ENCODE measurements around the gene MN1. TPM values are rescaled to one million over a fixed set of nuclear protein-coding genes. Genes with fewer than 3 reads are reported as not detected.

MN1 gene
- total RNA-seq, 1 donor from 2014 or later, result 0.23 TPM

DNA sequence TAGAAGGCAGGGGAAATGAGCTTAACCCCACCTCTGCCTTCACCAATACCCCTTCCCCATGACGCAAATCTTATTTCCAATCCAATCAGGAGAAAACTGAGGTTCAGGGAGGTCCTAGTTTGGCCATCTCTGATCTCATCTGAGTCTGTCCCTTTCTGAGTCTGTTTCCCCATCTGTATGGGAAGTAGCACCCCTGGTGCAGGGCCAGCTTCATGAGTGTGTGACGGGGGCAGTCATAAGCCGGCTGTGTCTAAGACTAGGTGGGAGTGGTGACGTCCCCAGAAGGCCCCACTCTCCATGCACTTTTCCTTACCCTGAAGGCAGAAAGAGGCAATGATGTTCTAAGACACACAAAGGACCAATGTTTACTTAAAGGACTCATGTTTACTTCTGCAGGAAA, 72.3 kb downstream of the MN1 start:
- no peaks in the 10 kb centered on the region for H3K36me3 Mint-ChIP-seq (ENCODE audit: low read depth)
- no peaks in the 10 kb centered on the region for H3K4me1 Mint-ChIP-seq
- peaks cover 3% of the 10 kb centered on the region for H3K9me3 Mint-ChIP-seq
- no peak overlapping the region for H3K27ac Mint-ChIP-seq
- DNase-seq, result no peak
- intact Hi-C loops (cut with micrococcal nuclease), result no loop called here
- H3K4me3 Mint-ChIP-seq, result no peak overlapping the region
- no peaks in the 10 kb centered on the region for H3K27me3 Mint-ChIP-seq

DNA sequence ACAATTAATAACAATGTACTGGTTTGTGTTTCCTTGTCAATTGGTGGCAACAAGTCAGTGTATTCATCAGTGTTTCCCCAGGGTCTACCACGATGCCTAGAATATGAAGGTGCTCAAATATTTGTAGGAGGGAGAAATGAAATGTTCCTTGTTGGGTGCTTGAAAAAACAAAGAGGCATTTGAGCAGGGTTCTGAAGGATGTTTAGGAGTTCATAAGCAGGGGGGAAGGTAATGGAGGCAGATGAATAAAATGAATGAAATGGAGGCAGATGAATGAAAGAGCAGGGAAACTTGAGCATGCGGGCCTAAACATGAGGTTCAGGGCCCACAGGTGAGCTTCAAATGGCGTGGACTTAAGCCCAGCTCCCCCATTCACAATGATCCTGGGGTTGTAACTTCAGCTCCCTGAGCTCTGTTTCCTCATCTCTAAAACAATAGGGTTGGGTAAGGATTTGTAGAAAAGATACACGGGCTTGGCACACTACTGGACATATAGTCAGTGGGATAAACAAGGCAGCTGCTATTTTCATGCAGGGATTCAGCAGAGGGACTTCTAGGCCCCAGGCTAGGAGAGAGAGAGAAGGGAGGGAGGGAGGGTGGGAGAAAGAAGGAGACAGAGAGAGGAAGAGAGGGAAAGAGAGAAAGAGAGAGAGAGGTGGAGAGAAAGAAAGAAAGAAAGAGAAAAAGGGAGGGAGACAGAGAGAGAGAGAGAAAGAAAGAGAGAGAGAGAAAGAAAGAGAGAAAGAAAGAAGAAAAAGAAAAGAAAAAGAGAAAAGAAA, 73.7 kb downstream of the MN1 start:
- no peak overlapping the region for H3K4me3 Mint-ChIP-seq
- H3K9me3 Mint-ChIP-seq, result peaks cover 3% of the 10 kb centered on the region
- no peaks in the 10 kb centered on the region for H3K27me3 Mint-ChIP-seq
- H3K4me1 Mint-ChIP-seq, result no peaks in the 10 kb centered on the region
- no peaks in the 10 kb centered on the region for H3K36me3 Mint-ChIP-seq (ENCODE audit: low read depth)
- H3K27ac Mint-ChIP-seq, result no peak overlapping the region
- no peak for DNase-seq
- intact Hi-C loops (cut with micrococcal nuclease), result no loop called here

DNA sequence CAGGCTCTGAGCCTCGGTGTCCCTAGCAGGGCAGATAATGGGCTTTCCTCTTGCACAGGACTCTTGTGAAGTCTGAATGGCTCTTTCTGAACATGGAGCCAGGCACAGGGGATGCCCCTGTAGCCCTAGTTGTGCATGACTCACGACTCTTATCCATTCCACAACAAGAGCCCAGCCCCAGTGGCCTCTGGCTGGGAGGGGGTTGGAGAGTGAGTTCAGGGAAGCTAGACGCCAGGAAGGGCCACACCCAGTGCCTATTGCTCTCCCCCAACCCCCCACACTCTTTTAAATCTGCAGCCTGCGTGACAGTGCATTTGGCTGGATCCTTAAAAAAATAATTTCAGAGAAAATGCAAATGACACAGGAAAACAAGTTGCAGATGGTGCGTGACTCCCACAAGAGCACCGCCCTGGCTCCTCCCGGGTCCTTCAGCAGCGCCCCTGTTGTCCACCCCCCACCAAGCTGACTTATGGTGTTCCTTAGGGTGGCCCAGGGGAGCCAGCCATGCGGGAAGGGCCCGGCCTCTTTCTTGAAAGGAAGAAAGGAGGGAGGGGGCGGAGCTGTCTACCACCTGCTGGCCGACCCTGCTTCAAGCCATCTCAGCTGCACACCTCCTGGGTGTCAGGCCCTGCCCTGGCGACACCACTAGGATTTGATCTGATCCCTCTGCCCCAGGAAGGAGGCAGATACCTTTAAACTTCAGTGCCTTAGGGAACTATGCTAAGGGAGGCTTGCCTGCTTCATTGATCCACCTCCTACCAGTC, 74.7 kb downstream of the MN1 start:
- Mint-ChIP-seq H3K4me3 (no peak overlapping the region), H3K36me3 (ENCODE audit: low read depth) (no peaks in the 10 kb centered on the region), H3K9me3 (peaks cover 3% of the 10 kb centered on the region), H3K27ac (no peak overlapping the region), H3K4me1 (no peaks in the 10 kb centered on the region), H3K27me3 (no peaks in the 10 kb centered on the region)
- intact Hi-C loops (cut with micrococcal nuclease), result no loop called here
- no peak for DNase-seq

- intact Hi-C loops (cut with micrococcal nuclease), result no loop called here
- no peaks in the 10 kb centered on the region for H3K27me3 Mint-ChIP-seq
Observed at GRCh38 chr22:27726331-27726685, 75.2 kb downstream of the MN1 start.

DNA sequence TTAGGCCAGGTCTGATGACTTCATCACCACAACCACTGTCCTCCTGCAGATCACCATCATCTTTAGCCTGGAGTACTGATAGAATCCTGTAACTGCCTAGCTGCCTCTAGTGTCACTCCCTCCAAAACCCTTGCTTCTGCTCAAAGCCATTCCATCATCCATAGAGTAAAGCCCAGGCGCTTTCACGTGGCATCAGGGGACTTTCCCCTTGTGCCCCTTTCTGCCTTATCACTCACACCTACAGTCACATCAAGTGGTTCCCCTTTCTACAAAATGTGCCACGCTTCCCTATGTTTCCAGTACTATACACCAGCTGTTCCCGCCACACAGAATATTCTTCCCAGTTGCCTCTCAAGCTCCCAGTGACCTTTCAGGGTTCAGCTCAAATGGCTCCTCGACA, 75.9 kb downstream of the MN1 start:
- H3K4me1 Mint-ChIP-seq, result no peaks in the 10 kb centered on the region
- H3K36me3 Mint-ChIP-seq (ENCODE audit: low read depth), result no peaks in the 10 kb centered on the region
- DNase-seq, result no peak
- peaks cover 3% of the 10 kb centered on the region for H3K9me3 Mint-ChIP-seq
- H3K4me3 Mint-ChIP-seq, result no peak overlapping the region
- H3K27ac Mint-ChIP-seq, result no peak overlapping the region
- H3K27me3 Mint-ChIP-seq, result no peaks in the 10 kb centered on the region
- intact Hi-C loops (cut with micrococcal nuclease), result no loop called here

More at GRCh38 chr22:27726331-27726685, 75.2 kb downstream of the MN1 start:
- Mint-ChIP-seq H3K27ac (no peak overlapping the region), H3K4me1 (no peaks in the 10 kb centered on the region), H3K4me3 (no peak overlapping the region), H3K9me3 (peaks cover 3% of the 10 kb centered on the region), H3K36me3 (ENCODE audit: low read depth) (no peaks in the 10 kb centered on the region)
- no peak for DNase-seq

- no peaks in the 10 kb centered on the region for H3K36me3 Mint-ChIP-seq (ENCODE audit: low read depth)
- peaks cover 3% of the 10 kb centered on the region for H3K9me3 Mint-ChIP-seq
- no peak for DNase-seq
- H3K4me1 Mint-ChIP-seq, result no peaks in the 10 kb centered on the region
- no peaks in the 10 kb centered on the region for H3K27me3 Mint-ChIP-seq
- H3K4me3 Mint-ChIP-seq, result no peak overlapping the region
- intact Hi-C loops (cut with micrococcal nuclease), result no loop called here
- H3K27ac Mint-ChIP-seq, result no peak overlapping the region
Observed at GRCh38 chr22:27724709-27725108, 76.8 kb downstream of the MN1 start.

- no peak overlapping the region for H3K27ac Mint-ChIP-seq
- H3K27me3 Mint-ChIP-seq, result no peaks in the 10 kb centered on the region
- intact Hi-C loops (cut with micrococcal nuclease), result no loop called here
- no peaks in the 10 kb centered on the region for H3K4me1 Mint-ChIP-seq
- no peak for DNase-seq
- H3K4me3 Mint-ChIP-seq, result no peak overlapping the region
- no peaks in the 10 kb centered on the region for H3K36me3 Mint-ChIP-seq (ENCODE audit: low read depth)
- H3K9me3 Mint-ChIP-seq, result peaks cover 3% of the 10 kb centered on the region
Observed at GRCh38 chr22:27724157-27724556, 77.4 kb downstream of the MN1 start.

- Mint-ChIP-seq H3K4me3 (no peak overlapping the region), H3K27me3 (no peaks in the 10 kb centered on the region), H3K36me3 (ENCODE audit: low read depth) (no peaks in the 10 kb centered on the region), H3K9me3 (peaks cover 3% of the 10 kb centered on the region), H3K4me1 (no peaks in the 10 kb centered on the region), H3K27ac (no peak overlapping the region)
- DNase-seq, result no peak
- intact Hi-C loops (cut with micrococcal nuclease), result no loop called here
Observed at GRCh38 chr22:27723708-27724107, 77.8 kb downstream of the MN1 start.

GRCh38 chr22:27723158-27723557, 78.4 kb downstream of the MN1 start:
- no peak overlapping the region for H3K4me3 Mint-ChIP-seq
- DNase-seq, result no peak
- intact Hi-C loops (cut with micrococcal nuclease), result no loop called here
- no peaks in the 10 kb centered on the region for H3K36me3 Mint-ChIP-seq (ENCODE audit: low read depth)
- no peaks in the 10 kb centered on the region for H3K27me3 Mint-ChIP-seq
- H3K9me3 Mint-ChIP-seq, result peaks cover 3% of the 10 kb centered on the region
- H3K4me1 Mint-ChIP-seq, result no peaks in the 10 kb centered on the region
- no peak overlapping the region for H3K27ac Mint-ChIP-seq

DNA sequence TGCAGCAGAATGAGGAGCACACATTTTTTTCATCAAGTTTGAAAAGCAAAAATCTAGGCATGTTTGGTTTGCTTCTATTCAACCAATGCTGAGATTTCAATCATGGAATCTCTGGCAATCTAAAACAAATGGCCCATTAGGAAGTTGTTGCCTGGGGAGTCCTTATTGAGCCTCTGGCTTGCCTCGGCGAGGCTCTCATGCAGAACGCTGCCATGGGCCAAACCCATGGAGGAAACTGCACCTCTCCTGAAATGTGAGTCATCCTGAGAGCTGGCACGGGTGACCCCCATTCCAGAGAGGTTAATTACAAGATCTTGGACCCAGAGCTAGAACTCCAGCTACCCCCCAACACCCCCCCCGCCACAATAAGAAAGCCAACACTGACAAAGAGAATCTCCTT, 80.7 kb downstream of the MN1 start:
- Mint-ChIP-seq H3K27me3 (no peaks in the 10 kb centered on the region), H3K4me3 (no peak overlapping the region), H3K4me1 (no peaks in the 10 kb centered on the region), H3K27ac (no peak overlapping the region), H3K36me3 (ENCODE audit: low read depth) (no peaks in the 10 kb centered on the region), H3K9me3 (peaks cover 3% of the 10 kb centered on the region)
- no peak for DNase-seq
- intact Hi-C loops (cut with micrococcal nuclease), result no loop called here

- no peak for DNase-seq
- Mint-ChIP-seq H3K36me3 (ENCODE audit: low read depth) (no peaks in the 10 kb centered on the region), H3K4me1 (no peaks in the 10 kb centered on the region), H3K9me3 (no peaks in the 10 kb centered on the region), H3K27me3 (no peaks in the 10 kb centered on the region), H3K4me3 (no peak overlapping the region), H3K27ac (no peak overlapping the region)
- intact Hi-C loops (cut with micrococcal nuclease), result no loop called here
Observed at GRCh38 chr22:27719535-27720227, 81.9 kb downstream of the MN1 start.

DNA sequence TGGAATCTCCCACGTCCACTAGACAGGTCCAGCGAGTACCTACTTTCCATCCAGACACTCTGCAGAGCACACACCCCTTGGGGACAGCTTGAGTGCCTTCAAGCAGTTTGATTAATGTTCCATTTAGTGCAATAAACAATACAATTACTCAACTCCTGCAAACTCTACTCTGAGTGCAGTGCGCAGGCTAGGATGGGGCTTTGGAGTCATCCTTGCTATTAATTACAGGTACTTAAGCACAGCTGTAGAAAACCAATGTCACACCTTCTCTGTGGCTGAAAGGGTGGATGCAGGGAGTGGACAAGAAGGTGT, 82.6 kb downstream of the MN1 start:
- DNase-seq, result no peak
- Mint-ChIP-seq H3K4me1 (no peaks in the 10 kb centered on the region), H3K4me3 (no peak overlapping the region), H3K36me3 (ENCODE audit: low read depth) (no peaks in the 10 kb centered on the region), H3K9me3 (no peaks in the 10 kb centered on the region), H3K27ac (no peak overlapping the region), H3K27me3 (no peaks in the 10 kb centered on the region)
- intact Hi-C loops (cut with micrococcal nuclease), result no loop called here

DNA sequence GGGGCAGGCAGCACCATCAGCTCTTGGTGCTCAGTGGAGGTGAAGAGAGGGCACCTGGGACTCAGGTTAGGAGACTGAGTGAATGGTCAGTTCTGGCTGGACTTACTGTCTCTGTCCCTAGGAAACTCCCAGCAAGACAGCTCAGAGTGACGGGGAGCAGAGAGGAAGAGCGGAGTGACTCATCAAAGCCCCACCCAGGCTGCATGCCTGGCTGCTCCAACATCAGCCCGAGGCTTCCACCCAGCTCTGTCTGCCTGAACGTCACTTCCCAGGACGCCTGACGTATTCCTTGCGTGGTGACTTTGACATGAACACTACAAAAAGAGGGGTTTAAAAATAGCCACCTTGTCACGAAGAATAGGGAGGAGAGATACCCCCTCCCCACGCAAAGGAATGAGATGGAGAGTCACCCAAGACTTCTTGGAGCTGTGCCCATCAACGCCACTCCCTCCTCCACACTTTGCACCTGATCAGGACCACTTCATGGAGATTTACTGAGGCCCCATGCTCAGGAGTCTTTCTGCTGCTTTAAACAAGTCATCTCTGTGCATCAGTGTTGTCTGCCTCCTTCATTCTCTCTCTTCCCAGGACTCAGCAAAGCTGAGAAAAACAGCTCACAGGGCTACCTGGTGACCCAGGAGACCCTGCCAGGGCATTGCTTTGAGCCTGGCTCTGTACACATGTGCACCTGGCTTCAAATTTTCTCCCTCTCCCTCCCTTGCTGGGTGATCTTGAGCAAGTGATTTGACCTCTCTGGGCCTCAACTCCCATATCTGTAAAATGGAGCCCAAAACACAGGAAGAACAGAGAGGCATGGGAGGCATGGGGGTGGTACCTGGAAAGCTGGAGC, 83.1 kb downstream of the MN1 start:
- Mint-ChIP-seq H3K4me1 (no peaks in the 10 kb centered on the region), H3K27ac (no peak overlapping the region), H3K9me3 (no peaks in the 10 kb centered on the region), H3K36me3 (ENCODE audit: low read depth) (no peaks in the 10 kb centered on the region), H3K4me3 (no peak overlapping the region), H3K27me3 (no peaks in the 10 kb centered on the region)
- intact Hi-C loops (cut with micrococcal nuclease), result no loop called here
- no peak for DNase-seq

DNA sequence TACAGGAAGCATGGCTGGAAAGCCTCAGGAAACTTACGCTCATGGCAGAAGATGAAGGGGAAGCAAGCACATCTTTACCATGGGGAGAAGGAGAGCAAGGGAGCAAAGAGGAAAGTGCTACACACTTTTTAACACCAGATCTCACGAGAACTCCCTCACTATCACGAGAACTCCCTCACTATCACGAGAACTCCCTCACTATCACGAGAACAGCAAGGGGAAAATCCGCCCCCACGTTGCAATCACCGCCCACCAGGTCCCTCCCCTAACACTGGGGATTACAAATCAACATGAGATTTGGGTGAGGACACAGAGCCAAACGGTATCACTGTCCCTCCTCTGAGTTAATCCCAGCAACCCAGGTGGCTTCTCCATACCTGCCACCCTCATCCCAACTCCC, 84.5 kb downstream of the MN1 start:
- intact Hi-C loops (cut with micrococcal nuclease), result no loop called here
- H3K9me3 Mint-ChIP-seq, result no peaks in the 10 kb centered on the region

More for the DNA sequence above, 84.5 kb downstream of the MN1 start:
- Mint-ChIP-seq H3K36me3 (ENCODE audit: low read depth) (no peaks in the 10 kb centered on the region), H3K27me3 (no peaks in the 10 kb centered on the region), H3K27ac (no peak overlapping the region), H3K4me1 (no peaks in the 10 kb centered on the region), H3K4me3 (no peak overlapping the region)
- no peak for DNase-seq
